CD4-positive, alpha-beta T cell (primary cell): ENCODE measurements around the gene KLRC3. TPM values are rescaled to one million over a fixed set of nuclear protein-coding genes. Genes with fewer than 3 reads are reported as not detected.
"Not testable (repeated sequence)": the region's sequence is repeated elsewhere in the genome, so short reads cannot be mapped to it uniquely, and the experiment has no call there.

ENCODE experiments used
- ATAC-seq: fragments of 200-7000 bp; cut with Tn5 transposase; one replicate; pipeline ENCODE4 v1.10.0; 2022; ENCODE audit warnings: mild to moderate bottlenecking; ENCODE audit not compliant: poor library complexity
- CTCF ChIA-PET: fragments of 350-600 bp; sonication (Branson Sonifier 250); formaldehyde crosslinking; loops from one replicate; lab custom pipeline; 2021; ENCODE audit warnings: antibody characterized with exemption, inconsistent platforms; lab: Charles Lee
- POLR2A ChIA-PET: fragments of 350-600 bp; sonication (Branson Sonifier 250); formaldehyde crosslinking; loops from one replicate; lab custom pipeline; 2021; ENCODE audit warnings: antibody characterized with exemption, inconsistent platforms; lab: Charles Lee
- DNase-seq, 14 experiments: peaks; one replicate each; pipeline ENCODE4 v3.0.0-alpha.2; 2013 to 2020; ENCODE audit warnings: mixed read lengths in 2 of 14
- H3K27ac ChIP-seq, 2 donors: one replicate each; pipeline versions ENCODE4 v1.5.1 to v1.7.0; 2013; ENCODE audit warnings: low read length in 2 of 2, low read depth in 1 of 2, mild to moderate bottlenecking in 1 of 2
- H3K27me3 ChIP-seq, 2 experiments: 1 replicate in 1 of 2; 2 replicates in 1 of 2; pipeline versions ENCODE4 v1.6.1 to v1.7.0; 2013; ENCODE audit warnings: low read length in 2 of 2, control low read depth in 1 of 2, mild to moderate bottlenecking in 1 of 2, moderate library complexity in 1 of 2; ENCODE audit not compliant: insufficient read depth in 2 of 2, control insufficient read depth in 1 of 2
- H3K36me3 ChIP-seq: one replicate; pipeline ENCODE4 v1.6.1; 2013; ENCODE audit warnings: low read length, control low read depth; ENCODE audit not compliant: insufficient read depth
- H3K4me1 ChIP-seq: one replicate; pipeline ENCODE4 v1.6.1; 2013; ENCODE audit warnings: low read length, control low read depth; ENCODE audit not compliant: insufficient read depth
- H3K4me3 ChIP-seq: one replicate; pipeline ENCODE4 v1.5.1; 2013; ENCODE audit warnings: mild to moderate bottlenecking, low read length, moderate library complexity
- H3K9me3 ChIP-seq, 2 experiments: 1 replicate in 1 of 2; 2 replicates in 1 of 2; pipeline versions ENCODE4 v1.6.1 to v1.7.0; 2013; ENCODE audit warnings: low read length in 2 of 2, mild to moderate bottlenecking in 2 of 2, control low read depth in 1 of 2, moderate library complexity in 1 of 2; ENCODE audit not compliant: control insufficient read depth in 1 of 2, insufficient read depth in 1 of 2
- H3K27ac Mint-ChIP-seq: one replicate; pipeline ENCODE4 v1.8.0; 2020; ENCODE audit warnings: mixed read lengths
- H3K27me3 Mint-ChIP-seq: one replicate; pipeline ENCODE4 v1.8.0; 2021; ENCODE audit warnings: mixed read lengths
- H3K36me3 Mint-ChIP-seq: one replicate; pipeline ENCODE4 v1.8.0; 2021; ENCODE audit warnings: low read depth, mixed read lengths
- H3K4me1 Mint-ChIP-seq: one replicate; pipeline ENCODE4 v1.8.0; 2021; ENCODE audit warnings: low read depth, mixed read lengths
- H3K4me3 Mint-ChIP-seq: one replicate; pipeline ENCODE4 v1.8.0; 2020; ENCODE audit warnings: mild to moderate bottlenecking, mixed read lengths
- H3K9me3 Mint-ChIP-seq: one replicate; pipeline ENCODE4 v1.8.0; 2020; ENCODE audit warnings: mixed read lengths
- intact Hi-C, 2 experiments: fragments of 100-400 bp; cut with DNase I in 1 of 2; cut with micrococcal nuclease in 1 of 2; formaldehyde crosslinking; loops; one replicate each; pipeline versions ENCODE4 v1.15.1 to v1.9.0; 2023 to 2025; cut with DNase I, micrococcal nuclease
- total RNA-seq, 174 experiments: library from RNA in 2 of 174; stranded (reverse) in 2 of 174; gene quantifications; one replicate each; pipeline ENCODE4 v1.2.3 and lab custom pipeline; 2021 to 2026

KLRC3 gene
- total RNA-seq, 2 experiments from 2014 or later = not detected

- H3K27me3 Mint-ChIP-seq, H3K27ac ChIP-seq, DNase-seq, H3K9me3 ChIP-seq, H3K27me3 ChIP-seq, H3K4me1 Mint-ChIP-seq, H3K27ac Mint-ChIP-seq, H3K9me3 Mint-ChIP-seq, H3K36me3 ChIP-seq, POLR2A ChIA-PET, H3K4me3 ChIP-seq, intact Hi-C loops, H3K4me3 Mint-ChIP-seq, CTCF ChIA-PET, H3K4me1 ChIP-seq, ATAC-seq, H3K36me3 Mint-ChIP-seq: not testable (repeated sequence)
These were observed 19.3 kb upstream of the KLRC3 start for GRCh38 chr12:10439608-10440274.

- H3K9me3 ChIP-seq, H3K36me3 ChIP-seq, intact Hi-C loops, H3K27ac ChIP-seq, H3K9me3 Mint-ChIP-seq, POLR2A ChIA-PET, H3K4me3 Mint-ChIP-seq, H3K27me3 ChIP-seq, DNase-seq, H3K4me1 ChIP-seq, H3K27ac Mint-ChIP-seq, H3K4me1 Mint-ChIP-seq, CTCF ChIA-PET, H3K27me3 Mint-ChIP-seq, H3K4me3 ChIP-seq, H3K36me3 Mint-ChIP-seq, ATAC-seq: not testable (repeated sequence)
These were observed 17.2 kb upstream of the KLRC3 start for GRCh38 chr12:10437601-10438000.

- H3K4me3 Mint-ChIP-seq, H3K4me1 Mint-ChIP-seq, H3K36me3 ChIP-seq, H3K9me3 ChIP-seq, intact Hi-C loops, H3K9me3 Mint-ChIP-seq, H3K4me1 ChIP-seq, H3K4me3 ChIP-seq, POLR2A ChIA-PET, H3K36me3 Mint-ChIP-seq, H3K27ac ChIP-seq, H3K27me3 ChIP-seq, H3K27ac Mint-ChIP-seq, H3K27me3 Mint-ChIP-seq, ATAC-seq, CTCF ChIA-PET: not testable (repeated sequence)
- peak in 1 of 14 experiments; percentile 27 for DNase-seq
These were observed 15.4 kb upstream of the KLRC3 start, which contains the start of gene KLRC2 for GRCh38 chr12:10435816-10436215. Gene KLRC2, minus strand, starts transcription at chr12:10436010. Its CDS starts 24 bp downstream, at chr12:10435986.

- ATAC-seq, H3K4me3 ChIP-seq, H3K4me1 ChIP-seq, H3K9me3 Mint-ChIP-seq, H3K4me1 Mint-ChIP-seq, H3K9me3 ChIP-seq, POLR2A ChIA-PET, H3K27me3 ChIP-seq, H3K4me3 Mint-ChIP-seq, H3K36me3 ChIP-seq, H3K27ac ChIP-seq, H3K27me3 Mint-ChIP-seq, CTCF ChIA-PET, DNase-seq, H3K36me3 Mint-ChIP-seq, intact Hi-C loops, H3K27ac Mint-ChIP-seq: not testable (repeated sequence)
These were observed 10.2 kb upstream of the KLRC3 start for GRCh38 chr12:10430623-10431022.

- intact Hi-C loops, H3K9me3 Mint-ChIP-seq, H3K27ac Mint-ChIP-seq, H3K27ac ChIP-seq, H3K4me1 ChIP-seq, ATAC-seq, H3K4me3 ChIP-seq, H3K9me3 ChIP-seq, H3K4me3 Mint-ChIP-seq, DNase-seq, POLR2A ChIA-PET, H3K27me3 Mint-ChIP-seq, H3K4me1 Mint-ChIP-seq, H3K36me3 ChIP-seq, H3K36me3 Mint-ChIP-seq, CTCF ChIA-PET, H3K27me3 ChIP-seq: not testable (repeated sequence)
These were observed 5.5 kb upstream of the KLRC3 start for GRCh38 chr12:10425938-10426337.

GRCh38 chr12:10424260-10424899, 4.0 kb upstream of the KLRC3 start:
- H3K4me3 Mint-ChIP-seq, H3K4me1 Mint-ChIP-seq, H3K36me3 Mint-ChIP-seq, H3K27me3 ChIP-seq, H3K27me3 Mint-ChIP-seq, CTCF ChIA-PET, POLR2A ChIA-PET, H3K4me3 ChIP-seq, H3K9me3 Mint-ChIP-seq, H3K27ac ChIP-seq, intact Hi-C loops, H3K4me1 ChIP-seq, H3K27ac Mint-ChIP-seq, H3K9me3 ChIP-seq, ATAC-seq, H3K36me3 ChIP-seq, DNase-seq: not testable (repeated sequence)

- POLR2A ChIA-PET, CTCF ChIA-PET, H3K4me3 Mint-ChIP-seq: not testable (repeated sequence)
These were observed 1.8 kb upstream of the KLRC3 start for GRCh38 chr12:10422159-10422558.

More at GRCh38 chr12:10422159-10422558, 1.8 kb upstream of the KLRC3 start:
- H3K27ac ChIP-seq, intact Hi-C loops, H3K4me1 ChIP-seq, H3K9me3 ChIP-seq, ATAC-seq, DNase-seq, H3K9me3 Mint-ChIP-seq, H3K4me3 ChIP-seq, H3K27ac Mint-ChIP-seq, H3K36me3 ChIP-seq, H3K27me3 ChIP-seq, H3K4me1 Mint-ChIP-seq, H3K36me3 Mint-ChIP-seq, H3K27me3 Mint-ChIP-seq: not testable (repeated sequence)
